ENCODE measurements around the gene GALNT18. TPM values are rescaled to one million over a fixed set of nuclear protein-coding genes. Genes with fewer than 3 reads are reported as not detected.

Gene GALNT18
- total RNA-seq, 6 experiments from 2014 or later: 3.7 to 11.4 (median 7.8) TPM

GRCh38 chr11:11416917-11417316, 204.9 kb downstream of the GALNT18 start:
- H3K27me3 ChIP-seq: no peaks in the 10 kb centered on the region
- intact Hi-C loops (cut with DNase I): no loop called here
- WGBS (ENCODE audit: insufficient coverage, low coverage, low lambda C conversion rate, missing lambda C conversion rate): 47% methylated on average over 2 of the region's 4 CpGs
- H3K9me3 ChIP-seq: no peaks in the 10 kb centered on the region
- no peak overlapping the region for H3K4me3 ChIP-seq
- H3K27ac ChIP-seq: no peak overlapping the region
- no peaks in the 10 kb centered on the region for H3K36me3 ChIP-seq
- DNase-seq (no peak), ATAC-seq (peak in 1 of 4 donors; percentile 14)
- TF ChIP-seq POLR2A (IDR thresholded peaks at IDR 0.05): no peak
- TF ChIP-seq CTCF (IDR thresholded peaks at IDR 0.05): no peak
- H3K4me1 ChIP-seq: no peaks in the 10 kb centered on the region

- H3K36me3 ChIP-seq: no peaks in the 10 kb centered on the region
- H3K27ac ChIP-seq: no peak overlapping the region
- H3K4me3 ChIP-seq: no peak overlapping the region
- intact Hi-C loops (cut with DNase I): no loop called here
- ATAC-seq (peak; percentile 45 to 58 (median 52)), DNase-seq (no peak)
- no peaks in the 10 kb centered on the region for H3K4me1 ChIP-seq
- WGBS (ENCODE audit: insufficient coverage, low coverage, low lambda C conversion rate, missing lambda C conversion rate): 79% methylated on average over 3 of the region's 5 CpGs
- no peak for TF ChIP-seq POLR2A (IDR thresholded peaks at IDR 0.05)
- TF ChIP-seq CTCF (IDR thresholded peaks at IDR 0.05): no peak
- no peaks in the 10 kb centered on the region for H3K9me3 ChIP-seq
- no peaks in the 10 kb centered on the region for H3K27me3 ChIP-seq
Measured at GRCh38 chr11:11416502-11416901, 205.3 kb downstream of the GALNT18 start.

GRCh38 chr11:11415901-11416300, 205.9 kb downstream of the GALNT18 start:
- no peak overlapping the region for H3K4me3 ChIP-seq
- intact Hi-C loops (cut with DNase I): no loop called here
- H3K27ac ChIP-seq: no peak overlapping the region
- no peaks in the 10 kb centered on the region for H3K27me3 ChIP-seq
- H3K9me3 ChIP-seq: no peaks in the 10 kb centered on the region
- no peaks in the 10 kb centered on the region for H3K4me1 ChIP-seq
- H3K36me3 ChIP-seq: no peaks in the 10 kb centered on the region
- ATAC-seq: no peak
- DNase-seq: no peak
- 53% methylated on average over 4 of the region's 4 CpGs for WGBS (ENCODE audit: insufficient coverage, low coverage, low lambda C conversion rate, missing lambda C conversion rate)
- no peak for TF ChIP-seq CTCF (IDR thresholded peaks at IDR 0.05)
- TF ChIP-seq POLR2A (IDR thresholded peaks at IDR 0.05): no peak

GRCh38 chr11:11414996-11415395, 206.8 kb downstream of the GALNT18 start:
- no peaks in the 10 kb centered on the region for H3K9me3 ChIP-seq
- intact Hi-C loops (cut with DNase I): no loop called here
- H3K4me1 ChIP-seq: no peaks in the 10 kb centered on the region
- H3K36me3 ChIP-seq: no peaks in the 10 kb centered on the region
- TF ChIP-seq CTCF (IDR thresholded peaks at IDR 0.05) (no peak), POLR2A (IDR thresholded peaks at IDR 0.05) (no peak)
- ATAC-seq (peak in 2 of 4 donors; percentile 29 to 31), DNase-seq (no peak)
- no peak overlapping the region for H3K4me3 ChIP-seq
- H3K27ac ChIP-seq: no peak overlapping the region
- no peaks in the 10 kb centered on the region for H3K27me3 ChIP-seq
- WGBS (ENCODE audit: insufficient coverage, low coverage, low lambda C conversion rate, missing lambda C conversion rate): 65% methylated on average over 6 of the region's 7 CpGs

- Histone ChIP-seq H3K36me3 (no peaks in the 10 kb centered on the region), H3K27ac (no peak overlapping the region), H3K4me1 (no peaks in the 10 kb centered on the region), H3K27me3 (no peaks in the 10 kb centered on the region), H3K9me3 (no peaks in the 10 kb centered on the region), H3K4me3 (no peak overlapping the region)
- WGBS (ENCODE audit: insufficient coverage, low coverage, low lambda C conversion rate, missing lambda C conversion rate): 92% methylated on average over 5 of the region's 6 CpGs
- no peak for TF ChIP-seq CTCF (IDR thresholded peaks at IDR 0.05)
- TF ChIP-seq POLR2A (IDR thresholded peaks at IDR 0.05): no peak
- intact Hi-C loops (cut with DNase I): no loop called here
- DNase-seq: no peak
- no peak for ATAC-seq
Measured at GRCh38 chr11:11413776-11414175, 208.0 kb downstream of the GALNT18 start.

All from right lobe of liver (tissue), 6 donors.